Activated T-cell treated with anti-CD3 and anti-CD28 coated beads, Interleukin-2, amount 50 U/mL, for 48 hours (primary cell): Measurements from ENCODE around the gene DDI1.

Experiments
- DNase-seq, 2 experiments: peaks; one replicate each; pipeline ENCODE4 v3.0.0-alpha.2; 2020

DDI1 gene

GRCh38 chr11:104086621-104087020, 50.2 kb downstream of the DDI1 start:
- no peak for DNase-seq
